HepG2 (cell line): ENCODE measurements around the gene CDK2. TPM values are rescaled to one million over a fixed set of nuclear protein-coding genes. Genes with fewer than 3 reads are reported as not detected.
A peak's percentile ranks its signal among the peaks of the same experiment; 100 is the strongest.

Source experiments
- NFATC3 ChIP-seq: sonication (generic); formaldehyde crosslinking; IDR thresholded peaks from 2 replicates; pipeline ENCODE4 v1.5.1; 2020; ENCODE audit warnings: mild to moderate bottlenecking, missing genetic modification reagents
- TBX3 ChIP-seq: fragments of 450-650 bp; IDR thresholded peaks from 2 replicates; pipeline ENCODE4 v1.6.1; 2017; ENCODE audit warnings: antibody characterized with exemption, mild to moderate bottlenecking, inconsistent platforms, borderline replicate concordance
- ZNF124 ChIP-seq: sonication (generic); formaldehyde crosslinking; IDR thresholded peaks from 2 replicates; pipeline ENCODE4 v1.4.0; 2020; ENCODE audit warnings: missing genetic modification reagents
- ZNF292 ChIP-seq: sonication (generic); formaldehyde crosslinking; IDR thresholded peaks from 2 replicates; pipeline ENCODE4 v1.8.1; 2022; ENCODE audit warnings: mild to moderate bottlenecking, low read depth, missing genetic modification reagents, borderline replicate concordance
- ZNF460 ChIP-seq: sonication (generic); formaldehyde crosslinking; IDR thresholded peaks from 2 replicates; pipeline ENCODE4 v1.5.1; 2020; ENCODE audit warnings: missing genetic modification reagents, mild to moderate bottlenecking, borderline replicate concordance
- ZNF615 ChIP-seq: sonication (generic); formaldehyde crosslinking; IDR thresholded peaks from 2 replicates; pipeline ENCODE4 v1.5.0; 2020; ENCODE audit warnings: mild to moderate bottlenecking, missing genetic modification reagents, borderline replicate concordance
- ZNF619 ChIP-seq: sonication (generic); formaldehyde crosslinking; IDR thresholded peaks from 2 replicates; pipeline ENCODE4 v1.4.0; 2020; ENCODE audit warnings: mild to moderate bottlenecking, missing genetic modification reagents
- ZNF747 ChIP-seq: sonication (generic); formaldehyde crosslinking; IDR thresholded peaks from 2 replicates; pipeline ENCODE4 v1.8.1; 2023; ENCODE audit warnings: missing genetic modification reagents, mild to moderate bottlenecking, borderline replicate concordance
- ZNF768 ChIP-seq: sonication (generic); formaldehyde crosslinking; IDR thresholded peaks from 2 replicates; pipeline ENCODE4 v1.4.0; 2020; ENCODE audit warnings: missing genetic modification reagents
- polyA plus RNA-seq, 8 experiments: library from polyadenylated mRNA; depleted of rRNA in 3 of 8; stranded (reverse) in 7 of 8; unstranded in 1 of 8; fragments of >200 nt; fragmentation: Illumina TruSeq in 4 of 8; extraction: Trizol in 4 of 8; gene quantifications; 2 replicates each; pipeline versions ENCODE4 v1.2.1 to v1.2.3, GENCODE V29; 2011 to 2016; ENCODE audit warnings: low read depth in 4 of 8, missing spikeins in 1 of 8, mixed read lengths in 1 of 8; ENCODE audit not compliant: insufficient read depth in 1 of 8
- total RNA-seq, 5 experiments: library from RNA; depleted of rRNA; stranded (reverse); fragments of >200 nt; fragmentation: Illumina TruSeq; extraction: Trizol; gene quantifications; 2 replicates each; pipeline ENCODE4 v1.2.3, GENCODE V29; 2016; ENCODE audit warnings: low read depth in 1 of 5
- TF ChIP-seq, protein P1 (sequence below): IDR thresholded peaks from 2 replicates; pipeline ENCODE4 v1.4.0; 2020; ENCODE audit warnings: mild to moderate bottlenecking, missing genetic modification reagents
- TF ChIP-seq, protein P2 (sequence below): sonication (generic); formaldehyde crosslinking; IDR thresholded peaks from 2 replicates; pipeline ENCODE4 v1.4.0; 2020; ENCODE audit warnings: missing genetic modification reagents, borderline replicate concordance
- TF ChIP-seq, protein P3 (sequence below): sonication (generic); formaldehyde crosslinking; IDR thresholded peaks from 2 replicates; pipeline ENCODE4 v1.8.1; 2023; ENCODE audit warnings: mild to moderate bottlenecking, missing genetic modification reagents, borderline replicate concordance
- TF ChIP-seq, protein P4 (sequence below), 2 experiments: sonication (generic) in 1 of 2; formaldehyde crosslinking in 1 of 2; IDR thresholded peaks; 2 replicates each; pipeline versions ENCODE4 v1.6.1 to v1.9.0; 2014 to 2022; ENCODE audit warnings: antibody characterized with exemption in 1 of 2, borderline replicate concordance in 1 of 2, inconsistent platforms in 1 of 2, low read depth in 1 of 2, missing genetic modification reagents in 1 of 2
- TF ChIP-seq, protein P5 (sequence below): sonication (generic); formaldehyde crosslinking; IDR thresholded peaks from 2 replicates; pipeline ENCODE4 v1.5.1; 2020; ENCODE audit warnings: missing genetic modification reagents, mild to moderate bottlenecking, borderline replicate concordance

CDK2 gene
- total and polyA plus RNA-seq, 2 of the 13 experiments (the other 11 are each of a cell fraction or from before 2014, with no cell fraction given), result 47.5 to 52.6 TPM

DNA sequence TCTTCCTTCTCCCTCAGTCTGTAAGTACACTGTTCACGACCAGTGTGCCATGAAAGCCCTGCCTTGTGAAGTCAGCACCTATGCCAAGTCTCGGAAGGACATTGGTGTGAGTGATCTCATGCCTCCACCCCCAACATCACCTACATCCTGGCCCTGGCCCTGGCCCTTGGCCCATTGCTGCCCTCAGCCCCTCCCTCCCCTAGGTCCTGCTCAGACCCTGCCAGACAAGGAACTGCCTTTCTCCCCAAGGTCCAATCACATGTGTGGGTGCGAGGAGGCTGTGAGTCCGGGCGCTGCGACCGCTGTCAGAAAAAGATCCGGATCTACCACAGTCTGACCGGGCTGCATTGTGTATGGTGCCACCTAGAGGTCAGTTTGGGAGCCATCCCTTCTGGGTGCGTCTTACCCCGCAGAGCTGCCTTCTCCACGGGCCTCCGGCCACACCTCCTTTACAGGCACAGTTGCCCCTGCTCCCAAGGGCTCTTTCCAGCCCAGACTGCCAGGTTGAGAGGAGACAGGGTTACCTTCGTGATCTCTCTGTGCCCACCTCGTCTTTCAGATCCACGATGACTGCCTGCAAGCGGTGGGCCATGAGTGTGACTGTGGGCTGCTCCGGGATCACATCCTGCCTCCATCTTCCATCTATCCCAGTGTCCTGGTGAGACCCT, 26.4 kb upstream of the CDK2 start (continued):
- TF ChIP-seq, protein P1, sequence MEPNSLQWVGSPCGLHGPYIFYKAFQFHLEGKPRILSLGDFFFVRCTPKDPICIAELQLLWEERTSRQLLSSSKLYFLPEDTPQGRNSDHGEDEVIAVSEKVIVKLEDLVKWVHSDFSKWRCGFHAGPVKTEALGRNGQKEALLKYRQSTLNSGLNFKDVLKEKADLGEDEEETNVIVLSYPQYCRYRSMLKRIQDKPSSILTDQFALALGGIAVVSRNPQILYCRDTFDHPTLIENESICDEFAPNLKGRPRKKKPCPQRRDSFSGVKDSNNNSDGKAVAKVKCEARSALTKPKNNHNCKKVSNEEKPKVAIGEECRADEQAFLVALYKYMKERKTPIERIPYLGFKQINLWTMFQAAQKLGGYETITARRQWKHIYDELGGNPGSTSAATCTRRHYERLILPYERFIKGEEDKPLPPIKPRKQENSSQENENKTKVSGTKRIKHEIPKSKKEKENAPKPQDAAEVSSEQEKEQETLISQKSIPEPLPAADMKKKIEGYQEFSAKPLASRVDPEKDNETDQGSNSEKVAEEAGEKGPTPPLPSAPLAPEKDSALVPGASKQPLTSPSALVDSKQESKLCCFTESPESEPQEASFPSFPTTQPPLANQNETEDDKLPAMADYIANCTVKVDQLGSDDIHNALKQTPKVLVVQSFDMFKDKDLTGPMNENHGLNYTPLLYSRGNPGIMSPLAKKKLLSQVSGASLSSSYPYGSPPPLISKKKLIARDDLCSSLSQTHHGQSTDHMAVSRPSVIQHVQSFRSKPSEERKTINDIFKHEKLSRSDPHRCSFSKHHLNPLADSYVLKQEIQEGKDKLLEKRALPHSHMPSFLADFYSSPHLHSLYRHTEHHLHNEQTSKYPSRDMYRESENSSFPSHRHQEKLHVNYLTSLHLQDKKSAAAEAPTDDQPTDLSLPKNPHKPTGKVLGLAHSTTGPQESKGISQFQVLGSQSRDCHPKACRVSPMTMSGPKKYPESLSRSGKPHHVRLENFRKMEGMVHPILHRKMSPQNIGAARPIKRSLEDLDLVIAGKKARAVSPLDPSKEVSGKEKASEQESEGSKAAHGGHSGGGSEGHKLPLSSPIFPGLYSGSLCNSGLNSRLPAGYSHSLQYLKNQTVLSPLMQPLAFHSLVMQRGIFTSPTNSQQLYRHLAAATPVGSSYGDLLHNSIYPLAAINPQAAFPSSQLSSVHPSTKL (CRISPR knock-in tag), result 0 out of 2 replicates have a peak, but pooled peaks have one; percentile 14
- TF ChIP-seq, protein P2, sequence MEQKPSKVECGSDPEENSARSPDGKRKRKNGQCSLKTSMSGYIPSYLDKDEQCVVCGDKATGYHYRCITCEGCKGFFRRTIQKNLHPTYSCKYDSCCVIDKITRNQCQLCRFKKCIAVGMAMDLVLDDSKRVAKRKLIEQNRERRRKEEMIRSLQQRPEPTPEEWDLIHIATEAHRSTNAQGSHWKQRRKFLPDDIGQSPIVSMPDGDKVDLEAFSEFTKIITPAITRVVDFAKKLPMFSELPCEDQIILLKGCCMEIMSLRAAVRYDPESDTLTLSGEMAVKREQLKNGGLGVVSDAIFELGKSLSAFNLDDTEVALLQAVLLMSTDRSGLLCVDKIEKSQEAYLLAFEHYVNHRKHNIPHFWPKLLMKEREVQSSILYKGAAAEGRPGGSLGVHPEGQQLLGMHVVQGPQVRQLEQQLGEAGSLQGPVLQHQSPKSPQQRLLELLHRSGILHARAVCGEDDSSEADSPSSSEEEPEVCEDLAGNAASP (CRISPR knock-in tag), result 0 out of 2 replicates have a peak, but pooled peaks have one; percentile 17
- TF ChIP-seq, protein P3, sequence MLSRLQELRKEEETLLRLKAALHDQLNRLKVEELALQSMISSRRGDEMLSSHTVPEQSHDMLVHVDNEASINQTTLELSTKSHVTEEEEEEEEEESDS, result no peak
- TF ChIP-seq, protein P4, sequence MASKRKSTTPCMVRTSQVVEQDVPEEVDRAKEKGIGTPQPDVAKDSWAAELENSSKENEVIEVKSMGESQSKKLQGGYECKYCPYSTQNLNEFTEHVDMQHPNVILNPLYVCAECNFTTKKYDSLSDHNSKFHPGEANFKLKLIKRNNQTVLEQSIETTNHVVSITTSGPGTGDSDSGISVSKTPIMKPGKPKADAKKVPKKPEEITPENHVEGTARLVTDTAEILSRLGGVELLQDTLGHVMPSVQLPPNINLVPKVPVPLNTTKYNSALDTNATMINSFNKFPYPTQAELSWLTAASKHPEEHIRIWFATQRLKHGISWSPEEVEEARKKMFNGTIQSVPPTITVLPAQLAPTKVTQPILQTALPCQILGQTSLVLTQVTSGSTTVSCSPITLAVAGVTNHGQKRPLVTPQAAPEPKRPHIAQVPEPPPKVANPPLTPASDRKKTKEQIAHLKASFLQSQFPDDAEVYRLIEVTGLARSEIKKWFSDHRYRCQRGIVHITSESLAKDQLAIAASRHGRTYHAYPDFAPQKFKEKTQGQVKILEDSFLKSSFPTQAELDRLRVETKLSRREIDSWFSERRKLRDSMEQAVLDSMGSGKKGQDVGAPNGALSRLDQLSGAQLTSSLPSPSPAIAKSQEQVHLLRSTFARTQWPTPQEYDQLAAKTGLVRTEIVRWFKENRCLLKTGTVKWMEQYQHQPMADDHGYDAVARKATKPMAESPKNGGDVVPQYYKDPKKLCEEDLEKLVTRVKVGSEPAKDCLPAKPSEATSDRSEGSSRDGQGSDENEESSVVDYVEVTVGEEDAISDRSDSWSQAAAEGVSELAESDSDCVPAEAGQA (IDR thresholded peaks at IDR 0.05; ENCODE audit: low read depth), result no peak
- TF ChIP-seq, protein P4 (CRISPR knock-in tag; IDR thresholded peaks at IDR 0.05; ENCODE audit: borderline replicate concordance), result no peak
- TF ChIP-seq, protein P5, sequence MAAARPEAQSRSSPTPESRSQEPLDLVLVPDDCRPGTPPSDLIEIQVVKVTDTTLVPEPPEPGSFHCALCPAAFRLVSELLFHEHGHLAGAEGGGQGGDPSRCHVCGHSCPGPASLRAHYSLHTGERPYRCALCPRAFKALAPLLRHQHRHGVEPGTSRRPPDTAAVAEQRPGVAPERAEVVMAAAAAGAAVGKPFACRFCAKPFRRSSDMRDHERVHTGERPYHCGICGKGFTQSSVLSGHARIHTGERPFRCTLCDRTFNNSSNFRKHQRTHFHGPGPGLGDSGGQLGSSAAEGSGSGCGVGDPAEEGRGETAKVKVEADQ, result 0 out of 2 replicates have a peak, but pooled peaks have one; percentile 58
- TF ChIP-seq ZNF124 (CRISPR knock-in tag), result 0 out of 2 replicates have a peak, but pooled peaks have one; percentile 35
- 0 out of 2 replicates have a peak, but pooled peaks have one; percentile 24 for TF ChIP-seq ZNF768 (CRISPR knock-in tag)
- TF ChIP-seq TBX3, result no peak
- TF ChIP-seq ZNF460 (CRISPR knock-in tag), result no peak
- no peak for TF ChIP-seq ZNF747 (CRISPR knock-in tag)
- 0 out of 2 replicates have a peak, but pooled peaks have one; percentile 49 for TF ChIP-seq ZNF292 (CRISPR knock-in tag)
- TF ChIP-seq ZNF615, result no peak
- TF ChIP-seq ZNF619, result 0 out of 2 replicates have a peak, but pooled peaks have one; percentile 33
- no peak for TF ChIP-seq NFATC3 (CRISPR knock-in tag)
